Skeletal muscle satellite cell (primary cell): ENCODE measurements around the gene IPO5. TPM values are rescaled to one million over a fixed set of nuclear protein-coding genes. Genes with fewer than 3 reads are reported as not detected.

Experiments
- H3K27me3 ChIP-seq: 2 replicates; pipeline ENCODE4 v1.7.0; 2013; ENCODE audit warnings: low read length; ENCODE audit not compliant: control insufficient read depth, insufficient read depth
- H3K36me3 ChIP-seq: 2 replicates; pipeline ENCODE4 v1.7.0; 2013; ENCODE audit warnings: mild to moderate bottlenecking, control low read depth, low read length; ENCODE audit not compliant: insufficient read depth
- H3K4me1 ChIP-seq: 2 replicates; pipeline ENCODE4 v1.7.0; 2013; ENCODE audit warnings: low read length; ENCODE audit not compliant: control insufficient read depth, insufficient read depth
- H3K4me2 ChIP-seq: 2 replicates; pipeline ENCODE4 v1.7.0; 2013; ENCODE audit warnings: mild to moderate bottlenecking, low read length
- H3K4me3 ChIP-seq: 2 replicates; pipeline ENCODE4 v1.7.0; 2013; ENCODE audit warnings: low read length
- H3K9ac ChIP-seq: 2 replicates; pipeline ENCODE4 v1.7.0; 2013; ENCODE audit warnings: mild to moderate bottlenecking, low read depth, low read length, moderate library complexity
- H3K9me3 ChIP-seq: replicated peaks from 2 replicates; pipeline ENCODE4 v1.7.0; 2013; ENCODE audit warnings: mild to moderate bottlenecking, control low read depth, low read length
- total RNA-seq: library from RNA; depleted of rRNA; stranded (reverse); fragments of >200 nt; gene quantifications from 2 replicates; pipeline ENCODE4 v1.2.3, GENCODE V29; 2012; rRNA removed

IPO5 gene
- total RNA-seq, result 182 and 268 TPM in 2 replicates

DNA sequence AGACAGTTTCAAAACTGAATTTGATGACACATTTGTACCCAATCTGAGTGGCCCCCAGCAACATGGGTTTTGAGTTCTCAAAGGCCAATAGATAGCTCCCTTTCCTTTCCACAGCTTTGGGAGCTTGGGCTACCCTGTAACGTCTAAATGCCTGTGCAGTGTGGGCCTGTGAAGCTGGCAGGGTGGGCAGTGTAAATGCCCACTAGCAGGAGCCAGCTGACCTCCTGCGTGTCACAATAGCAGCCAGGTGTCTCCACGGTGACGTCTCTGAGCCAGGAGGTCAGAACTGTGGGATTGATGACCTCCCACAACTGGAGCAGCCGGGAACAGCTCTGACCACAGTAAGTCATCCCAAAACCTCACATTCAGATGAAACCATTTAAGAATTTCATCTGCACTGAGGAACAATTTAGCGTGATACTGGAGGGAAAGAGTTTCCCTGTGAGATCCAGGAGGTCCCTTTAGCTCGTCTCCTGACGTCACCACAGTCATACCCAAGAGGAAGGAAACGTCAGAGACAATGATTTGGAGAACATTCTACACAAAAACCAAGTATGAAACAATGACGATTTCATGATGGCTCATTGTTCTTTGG, at the start of gene IPO5:
Gene IPO5, plus strand, starts transcription at position 300 of the 595 bp plus-strand sequence. CDS start 23,022 bp downstream, outside the sequence.
- no peak within 1 kb of the TSS for H3K9ac ChIP-seq
- H3K4me1 ChIP-seq, result peaks cover 4% of the 10 kb centered on the region
- H3K4me3 ChIP-seq, result no peak within 1 kb of the TSS
- H3K36me3 ChIP-seq, result no peaks in the 10 kb centered on the region
- H3K4me2 ChIP-seq, result no peak within 1 kb of the TSS
- no peaks in the 10 kb centered on the region for H3K9me3 ChIP-seq
- H3K27me3 ChIP-seq, result no peaks in the 10 kb centered on the region

DNA sequence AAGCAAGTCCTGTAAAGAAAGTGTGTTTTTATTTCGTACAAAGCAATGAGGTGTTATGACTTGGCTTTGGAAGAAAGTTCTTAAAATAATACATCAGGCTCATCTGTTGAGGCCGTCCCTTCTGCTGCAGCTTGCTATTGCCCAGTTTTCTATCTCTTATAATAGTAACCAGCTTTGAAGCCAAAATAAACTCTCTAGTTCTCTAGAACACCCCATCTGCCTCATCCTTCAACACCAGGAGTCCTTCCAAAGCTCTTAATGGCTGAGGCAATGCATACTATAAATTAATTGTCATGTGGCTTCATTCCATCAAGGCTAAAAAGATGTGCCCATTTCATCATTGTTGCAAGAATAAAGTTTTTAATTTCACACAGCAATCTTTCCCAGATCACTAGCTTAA, 49.4 kb upstream of the IPO5 start:
- no peak overlapping the region for H3K9ac ChIP-seq
- H3K36me3 ChIP-seq, result no peaks in the 10 kb centered on the region
- peaks cover 3% of the 10 kb centered on the region for H3K27me3 ChIP-seq
- no peaks in the 10 kb centered on the region for H3K4me1 ChIP-seq
- H3K4me2 ChIP-seq, result no peak overlapping the region
- no peak overlapping the region for H3K4me3 ChIP-seq
- no peaks in the 10 kb centered on the region for H3K9me3 ChIP-seq

DNA sequence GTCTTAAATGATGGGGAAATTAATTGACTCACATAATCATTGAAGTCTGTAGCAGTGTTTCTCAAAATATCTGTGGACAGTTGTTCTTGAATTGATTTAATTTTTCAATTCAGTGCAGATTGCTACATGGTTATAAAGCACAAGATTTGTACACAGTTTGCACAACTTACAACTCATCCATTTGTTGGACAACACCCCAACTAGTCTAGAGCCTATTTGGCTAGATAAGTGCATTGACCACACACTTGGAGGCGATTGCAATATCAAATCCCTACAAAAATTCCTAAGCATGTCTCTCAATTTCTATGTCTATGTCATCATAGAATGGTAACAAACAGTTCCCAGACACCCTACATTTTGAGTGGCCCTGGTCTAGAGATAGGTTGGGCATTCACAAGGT, 48.0 kb upstream of the IPO5 start:
- Histone ChIP-seq H3K27me3 (peaks cover 3% of the 10 kb centered on the region), H3K9ac (no peak overlapping the region), H3K9me3 (no peaks in the 10 kb centered on the region), H3K4me2 (no peak overlapping the region), H3K36me3 (no peaks in the 10 kb centered on the region), H3K4me1 (no peaks in the 10 kb centered on the region), H3K4me3 (no peak overlapping the region)

GRCh38 chr13:97911311-97912138, 42.0 kb upstream of the IPO5 start:
- peaks cover 8% of the 10 kb centered on the region for H3K4me1 ChIP-seq
- no peak overlapping the region for H3K4me3 ChIP-seq
- H3K27me3 ChIP-seq, result no peaks in the 10 kb centered on the region
- no peak overlapping the region for H3K4me2 ChIP-seq
- H3K9ac ChIP-seq, result no peak overlapping the region
- H3K36me3 ChIP-seq, result no peaks in the 10 kb centered on the region
- H3K9me3 ChIP-seq, result no peaks in the 10 kb centered on the region

DNA sequence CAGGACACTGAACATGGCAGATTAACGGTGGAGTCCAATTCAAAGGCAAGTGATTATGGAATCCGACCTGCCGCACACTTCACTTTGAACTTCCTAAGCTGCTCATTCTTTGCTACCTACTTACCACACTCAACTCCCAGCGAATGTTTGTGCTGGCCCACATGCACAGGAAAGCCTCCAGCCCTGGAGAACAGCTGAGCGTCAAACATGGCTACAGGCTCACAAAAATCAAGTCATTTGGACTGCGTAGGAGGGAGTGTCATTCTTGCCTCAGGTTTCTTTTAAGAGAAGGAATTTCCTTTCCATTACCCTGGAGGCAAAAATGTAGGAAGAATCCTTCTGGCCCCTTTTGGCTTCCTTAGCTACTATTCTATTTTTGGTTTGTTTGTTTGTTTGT, 41.3 kb upstream of the IPO5 start:
- Histone ChIP-seq H3K27me3 (no peaks in the 10 kb centered on the region), H3K4me3 (no peak overlapping the region), H3K9ac (no peak overlapping the region)

DNA sequence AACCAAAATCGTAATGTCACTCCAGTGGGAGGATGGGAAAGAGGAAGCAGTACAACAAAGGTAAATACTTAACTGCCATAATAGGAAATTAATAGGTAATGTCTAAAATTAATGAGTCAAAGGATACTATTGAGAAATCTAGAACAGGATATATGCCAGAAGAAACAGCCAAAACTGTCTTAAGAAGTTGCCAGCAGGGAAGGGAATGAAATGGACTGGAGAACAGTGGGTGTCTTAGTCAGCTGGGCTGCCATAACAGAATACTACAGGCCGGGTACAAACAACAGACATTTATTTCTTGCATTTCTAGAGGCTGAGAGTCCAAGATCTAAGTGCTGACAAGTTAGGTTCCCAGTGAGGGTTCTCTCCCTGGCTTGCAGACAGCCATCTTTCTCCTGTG, 40.3 kb upstream of the IPO5 start:
- Histone ChIP-seq H3K4me3 (no peak overlapping the region), H3K9me3 (no peaks in the 10 kb centered on the region), H3K4me2 (no peak overlapping the region), H3K36me3 (no peaks in the 10 kb centered on the region), H3K27me3 (no peaks in the 10 kb centered on the region), H3K9ac (no peak overlapping the region), H3K4me1 (peaks cover 8% of the 10 kb centered on the region)

More for the DNA sequence above, 41.3 kb upstream of the IPO5 start:
- H3K36me3 ChIP-seq, result no peaks in the 10 kb centered on the region
- no peak overlapping the region for H3K4me2 ChIP-seq
- H3K9me3 ChIP-seq, result no peaks in the 10 kb centered on the region
- H3K4me1 ChIP-seq, result peaks cover 8% of the 10 kb centered on the region

DNA sequence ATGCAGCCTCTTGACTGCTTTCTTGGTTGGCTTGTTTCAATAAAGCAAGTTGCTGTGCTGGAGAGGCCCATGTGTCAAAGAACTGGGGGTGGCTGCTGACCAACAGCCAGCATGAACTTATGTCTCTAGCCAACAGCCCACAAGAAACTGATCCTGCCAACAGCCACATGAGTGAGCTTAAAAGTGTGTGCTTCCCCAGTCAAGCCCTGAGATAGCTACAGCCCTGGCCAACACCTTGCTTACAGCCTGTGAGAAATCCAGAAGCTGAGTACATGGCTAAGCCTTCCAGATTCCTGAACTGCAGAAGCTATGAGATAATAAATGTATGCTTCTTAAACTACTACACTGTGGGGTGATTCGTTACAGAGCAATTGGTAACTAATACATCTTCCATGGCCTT, 38.9 kb upstream of the IPO5 start:
- Histone ChIP-seq H3K36me3 (no peaks in the 10 kb centered on the region), H3K4me3 (no peak overlapping the region), H3K4me1 (peaks cover 8% of the 10 kb centered on the region), H3K27me3 (no peaks in the 10 kb centered on the region), H3K9ac (no peak overlapping the region), H3K9me3 (no peaks in the 10 kb centered on the region), H3K4me2 (no peak overlapping the region)

DNA sequence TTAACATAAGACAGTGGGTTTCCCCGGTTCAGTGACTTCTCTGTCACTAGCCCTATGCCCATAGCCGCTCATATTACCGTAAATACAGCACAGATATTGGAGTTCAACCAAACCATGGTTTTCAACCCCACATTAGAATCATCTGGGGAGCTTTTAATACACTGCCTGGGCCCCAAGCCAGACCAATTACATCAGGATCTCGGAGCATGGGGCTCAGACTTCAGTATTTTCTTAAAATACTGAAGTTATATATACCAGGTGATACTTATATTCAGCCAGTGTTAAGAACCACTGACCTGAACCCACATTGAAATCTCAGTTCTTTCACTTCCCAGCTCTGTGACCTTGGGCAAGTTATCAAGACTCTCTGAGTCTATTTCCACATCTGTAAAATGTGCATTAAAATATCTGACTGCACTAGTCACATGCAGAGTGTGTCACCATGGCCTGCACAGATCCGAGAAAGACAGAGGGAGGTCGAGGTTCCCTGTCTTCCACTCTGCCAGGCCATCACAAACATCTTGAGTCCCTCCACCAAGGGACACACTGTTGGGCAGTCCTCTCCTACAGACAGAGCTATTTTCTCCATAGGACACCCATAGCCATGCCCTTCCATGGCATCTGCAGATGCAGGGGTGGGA, 32.2 kb upstream of the IPO5 start:
- no peaks in the 10 kb centered on the region for H3K27me3 ChIP-seq
- no peaks in the 10 kb centered on the region for H3K9me3 ChIP-seq
- no peak overlapping the region for H3K4me2 ChIP-seq
- H3K4me3 ChIP-seq, result no peak overlapping the region
- no peaks in the 10 kb centered on the region for H3K4me1 ChIP-seq
- no peak overlapping the region for H3K9ac ChIP-seq
- H3K36me3 ChIP-seq, result no peaks in the 10 kb centered on the region

DNA sequence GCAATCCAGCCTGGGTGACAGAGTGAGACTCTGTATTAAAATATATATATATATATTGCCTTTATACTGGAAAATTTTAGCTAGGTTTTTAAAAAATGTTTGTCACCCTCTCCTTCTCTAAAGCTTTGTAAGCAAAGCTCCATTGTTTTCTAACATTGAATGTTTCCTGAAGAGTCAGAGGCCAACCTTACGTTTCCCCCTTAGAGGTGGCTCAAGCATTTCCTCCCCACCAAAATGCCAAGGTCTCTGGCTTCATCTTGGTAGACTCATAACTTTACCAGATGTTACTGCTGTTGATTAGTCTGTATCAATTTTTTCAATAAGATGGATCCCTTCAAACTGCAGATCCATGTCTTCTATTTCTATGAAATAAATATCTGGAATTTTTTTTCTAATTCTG, 25.2 kb upstream of the IPO5 start:
- H3K36me3 ChIP-seq, result no peaks in the 10 kb centered on the region
- H3K9me3 ChIP-seq, result no peaks in the 10 kb centered on the region
- no peak overlapping the region for H3K4me2 ChIP-seq
- H3K9ac ChIP-seq, result no peak overlapping the region
- H3K4me3 ChIP-seq, result no peak overlapping the region
- no peaks in the 10 kb centered on the region for H3K4me1 ChIP-seq
- H3K27me3 ChIP-seq, result no peaks in the 10 kb centered on the region

DNA sequence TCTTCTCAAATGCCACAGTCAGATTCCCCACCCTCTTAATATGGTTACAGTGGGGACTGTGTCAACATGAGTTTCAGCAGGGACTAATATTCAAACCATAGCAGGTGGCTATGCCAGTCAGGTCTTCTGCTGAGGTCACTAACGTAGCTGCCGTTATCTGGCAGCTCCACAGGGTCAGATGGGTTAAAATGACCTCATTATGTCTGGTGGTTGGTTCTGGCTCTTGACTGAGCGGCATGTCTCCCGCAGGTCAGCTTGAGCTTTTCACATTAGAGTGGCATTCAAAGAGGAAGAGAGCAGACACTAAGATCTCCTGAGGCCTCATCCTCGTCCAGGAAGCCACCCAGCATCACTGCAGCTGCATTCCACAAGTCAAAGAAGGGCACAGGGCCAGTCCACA, 21.4 kb upstream of the IPO5 start:
- Histone ChIP-seq H3K36me3 (no peaks in the 10 kb centered on the region), H3K27me3 (no peaks in the 10 kb centered on the region), H3K4me1 (no peaks in the 10 kb centered on the region)

GRCh38 chr13:97932647-97933046, 20.8 kb upstream of the IPO5 start:
- no peaks in the 10 kb centered on the region for H3K36me3 ChIP-seq
- H3K4me3 ChIP-seq, result no peak overlapping the region
- H3K9ac ChIP-seq, result no peak overlapping the region
- H3K9me3 ChIP-seq, result no peaks in the 10 kb centered on the region
- no peaks in the 10 kb centered on the region for H3K4me1 ChIP-seq
- H3K27me3 ChIP-seq, result no peaks in the 10 kb centered on the region
- no peak overlapping the region for H3K4me2 ChIP-seq

More for the DNA sequence above, 21.4 kb upstream of the IPO5 start:
- no peak overlapping the region for H3K4me3 ChIP-seq
- H3K9me3 ChIP-seq, result no peaks in the 10 kb centered on the region
- H3K4me2 ChIP-seq, result no peak overlapping the region
- H3K9ac ChIP-seq, result no peak overlapping the region
